K562 (cell line): Measurements from ENCODE around the gene CRYBG1. TPM values are rescaled to one million over a fixed set of nuclear protein-coding genes. Genes with fewer than 3 reads are reported as not detected.

ENCODE experiments used
- ATAC-seq: fragments of 200-7000 bp; cut with Tn5 transposase; 3 replicates; pipeline ENCODE4 v1.9.1; 2020; ENCODE audit warnings: moderate library complexity
- BruUV-seq: library from RNA; stranded (reverse); fragments of 400-500 nt; replicated peaks from 2 replicates; lab custom pipeline; 2021; lab: Mats Ljungman, UMichigan
- CTCF ChIA-PET: fragments of 300-600 bp; formaldehyde crosslinking; extraction: SDS; loops from one replicate; lab custom pipeline; 2021; ENCODE audit warnings: low intra/inter-chr PET ratio; lab: Yijun Ruan, JAX
- POLR2A ChIA-PET: fragments of 300-600, 350-650 bp; sonication (Branson Sonifier 250); formaldehyde crosslinking; extraction: SDS; loops from one replicate; lab custom pipeline; 2021; ENCODE audit warnings: antibody characterized with exemption, inconsistent platforms; lab: Yijun Ruan, JAX
- DNase-seq, 4 experiments: peaks; one replicate each; pipeline versions ENCODE4 v3.0.0 to v3.0.0-alpha.2; 2011 to 2018; ENCODE audit warnings: low spot score in 3 of 4, mixed read lengths in 3 of 4; ENCODE audit errors: extremely low read depth in 1 of 4
- FAIRE-seq: peaks from 2 replicates; lab custom pipeline; 2011; peaks lifted over from hg19 to GRCh38; lab: Jason Lieb, UNC
- H2AFZ ChIP-seq: 2 replicates; pipeline ENCODE4 v1.6.0; 2011; ENCODE audit warnings: low read depth, low read length, control low read depth, inconsistent platforms
- H3K27ac ChIP-seq: fragments of 200-600 bp; 3 replicates; pipeline ENCODE4 v1.8.0; 2011; ENCODE audit warnings: low read depth, mild to moderate bottlenecking, control low read depth, inconsistent platforms, low read length, moderate library complexity, mixed read lengths; ENCODE audit errors: extremely low read depth
- H3K27me3 ChIP-seq, 2 experiments: fragments of 300-600 bp in 1 of 2; 2 replicates in 1 of 2; 3 replicates in 1 of 2; pipeline versions ENCODE4 v1.6.0 to v1.8.0; 2011; ENCODE audit warnings: inconsistent platforms in 2 of 2, low read length in 2 of 2, mild to moderate bottlenecking in 1 of 2, mixed read lengths in 1 of 2, moderate library complexity in 1 of 2; ENCODE audit not compliant: control insufficient read depth in 2 of 2, insufficient read depth in 2 of 2
- H3K36me3 ChIP-seq: fragments of 300-600 bp; 3 replicates; pipeline ENCODE4 v1.8.0; 2011; ENCODE audit warnings: mild to moderate bottlenecking, low read length, inconsistent platforms; ENCODE audit not compliant: control insufficient read depth, insufficient read depth
- H3K4me1 ChIP-seq, 2 experiments: fragments of 200-600 bp in 1 of 2; replicated peaks in 1 of 2; 2 replicates in 1 of 2; 3 replicates in 1 of 2; pipeline versions ENCODE4 v1.5.1 to v1.8.0; 2011; ENCODE audit warnings: inconsistent platforms in 2 of 2, low read length in 2 of 2, mild to moderate bottlenecking in 1 of 2, mixed read lengths in 1 of 2, moderate library complexity in 1 of 2; ENCODE audit not compliant: control insufficient read depth in 2 of 2, insufficient read depth in 2 of 2
- H3K4me2 ChIP-seq: 2 replicates; pipeline ENCODE4 v1.6.1; 2011; ENCODE audit warnings: low read length, control low read depth, inconsistent platforms, mixed read lengths; ENCODE audit not compliant: insufficient read depth
- H3K4me3 ChIP-seq: fragments of 200-600 bp; sonication (generic), shearing (Covaris generic); 2 replicates; pipeline ENCODE4 v1.5.1; 2016; ENCODE audit warnings: control low read depth, inconsistent platforms
- H3K79me2 ChIP-seq: fragments of 200-600 bp; 3 replicates; pipeline ENCODE4 v1.8.0; 2011; ENCODE audit warnings: low read length, inconsistent platforms; ENCODE audit not compliant: control insufficient read depth, insufficient read depth
- H3K9ac ChIP-seq, 2 experiments: 2 replicates each; pipeline versions ENCODE4 v1.6.0 to v1.6.1; 2011; ENCODE audit warnings: low read depth in 2 of 2, low read length in 2 of 2, control low read depth in 1 of 2, inconsistent platforms in 1 of 2, mild to moderate bottlenecking in 1 of 2, mixed read lengths in 1 of 2; ENCODE audit not compliant: insufficient read depth in 1 of 2
- H3K9me1 ChIP-seq: one replicate; pipeline ENCODE4 v1.6.0; 2011; ENCODE audit warnings: inconsistent platforms, mild to moderate bottlenecking, low read length, moderate library complexity; ENCODE audit not compliant: control insufficient read depth, insufficient read depth
- H3K9me3 ChIP-seq: replicated peaks from 2 replicates; pipeline ENCODE4 v1.5.1; 2011; ENCODE audit warnings: low read depth, low read length, inconsistent platforms; ENCODE audit not compliant: control insufficient read depth, insufficient read depth
- H4K20me1 ChIP-seq: replicated peaks from 2 replicates; pipeline ENCODE4 v1.6.1; 2011; ENCODE audit warnings: low read length, inconsistent platforms, mixed read lengths; ENCODE audit not compliant: control insufficient read depth, insufficient read depth
- CAMTA2 ChIP-seq: fragments of 250-450 bp; sonication (Bioruptor Pico); conservative IDR thresholded peaks from 2 replicates; pipeline ENCODE4 v1.5.1; 2022
- CBX1 ChIP-seq: sonication (generic); IDR thresholded peaks from 2 replicates; pipeline ENCODE4 v1.6.1; 2016; ENCODE audit warnings: antibody characterized with exemption, low read depth, mild to moderate bottlenecking
- CTBP1 ChIP-seq: fragments of 450-650 bp; IDR thresholded peaks from 2 replicates; pipeline ENCODE4 v1.6.1; 2016; ENCODE audit warnings: borderline replicate concordance
- ESRRA ChIP-seq: fragments of 450-650 bp; IDR thresholded peaks from 2 replicates; pipeline ENCODE4 v1.6.1; 2014; ENCODE audit warnings: low read depth, mild to moderate bottlenecking, moderate library complexity, borderline replicate concordance
- FOXM1 ChIP-seq, 2 experiments: fragments of 450-650 bp in 1 of 2; sonication (generic) in 1 of 2; formaldehyde crosslinking in 1 of 2; IDR thresholded peaks; 2 replicates each; pipeline versions ENCODE4 v1.6.1 to v1.9.0; 2017 to 2022; ENCODE audit warnings: low read depth in 2 of 2, mild to moderate bottlenecking in 2 of 2, missing genetic modification reagents in 1 of 2, moderate library complexity in 1 of 2
- GTF2E2 ChIP-seq: fragments of 200-800 bp; sonication (Bioruptor generic); IDR thresholded peaks from 2 replicates; pipeline ENCODE4 v1.6.1; 2016; ENCODE audit warnings: missing genetic modification characterization, missing compliant biosample characterization
- HBP1 ChIP-seq: fragments of 450-650 bp; formaldehyde crosslinking; IDR thresholded peaks from 2 replicates; pipeline ENCODE4 v1.4.0; 2022; ENCODE audit warnings: missing genetic modification characterization
- MECOM ChIP-seq: fragments of 250-450 bp; sonication (Bioruptor Pico); IDR thresholded peaks from 2 replicates; pipeline ENCODE4 v1.8.0; 2022; ENCODE audit warnings: inconsistent platforms
- OTX1 ChIP-seq: fragments of 450-650 bp; formaldehyde crosslinking; IDR thresholded peaks from 2 replicates; pipeline ENCODE4 v1.4.0; 2022; ENCODE audit warnings: mild to moderate bottlenecking
- POU5F1 ChIP-seq: fragments of 150-350 bp; IDR thresholded peaks from 2 replicates; pipeline ENCODE4 v1.6.1; 2014; ENCODE audit warnings: borderline replicate concordance, low read length, low read depth, mild to moderate bottlenecking; ENCODE audit not compliant: partially characterized antibody
- SIRT6 ChIP-seq: IDR thresholded peaks from one replicate; pipeline ENCODE4 v1.6.1; 2012; ENCODE audit warnings: low read depth, mild to moderate bottlenecking, control low read depth, inconsistent platforms, low read length, moderate library complexity
- SMC3 ChIP-seq: conservative IDR thresholded peaks from 2 replicates; pipeline ENCODE4 v1.6.1; 2011; ENCODE audit warnings: low read depth, low read length, improper control_type of control experiment; ENCODE audit not compliant: insufficient read depth
- SUPT5H ChIP-seq: fragments of 450-650 bp; IDR thresholded peaks from 2 replicates; pipeline ENCODE4 v1.6.1; 2016
- TCF7L2 ChIP-seq: fragments of 150-350 bp; IDR thresholded peaks from 2 replicates; pipeline ENCODE4 v1.6.1; 2016; ENCODE audit warnings: low read depth, mild to moderate bottlenecking, low read length, moderate library complexity
- ZBTB1 ChIP-seq: sonication (generic); formaldehyde crosslinking; IDR thresholded peaks from 2 replicates; pipeline ENCODE4 v1.8.1; 2023; ENCODE audit warnings: missing genetic modification reagents, low read depth, mild to moderate bottlenecking, borderline replicate concordance
- ZKSCAN1 ChIP-seq: fragments of 150-350 bp; IDR thresholded peaks from 2 replicates; pipeline ENCODE4 v1.6.1; 2016; ENCODE audit warnings: low read depth, low read length
- ZNF764 ChIP-seq: fragments of 250-450 bp; sonication (Bioruptor Pico); IDR thresholded peaks from 2 replicates; pipeline ENCODE4 v1.4.0; 2020; ENCODE audit warnings: low read depth, mild to moderate bottlenecking, moderate library complexity
- WGBS: fragments of 100-300 bp; shearing (Covaris generic); methylation state at CpG from one replicate; pipeline ENCODE4 v1.1.6; 2016; ENCODE audit warnings: low coverage, mixed read lengths; ENCODE audit not compliant: insufficient coverage; ENCODE audit errors: missing lambda C conversion rate; 5-methylcytosine and 5-hydroxymethylcytosine counted together
- in situ Hi-C: fragments of 300-500 bp; cut with MboI; formaldehyde crosslinking; loops from 4 replicates; pipeline ENCODE4 v1.15.0; 2018; ENCODE audit warnings: inconsistent platforms, mixed read lengths
- intact Hi-C: fragments of 100-400 bp; cut with micrococcal nuclease; formaldehyde crosslinking; loops from 2 replicates; pipeline ENCODE4 v1.14.2; 2022
- polyA plus RNA-seq, 8 experiments: library from polyadenylated mRNA; depleted of rRNA in 4 of 8; stranded (reverse) in 5 of 8; unstranded in 3 of 8; fragments of >200 nt; fragmentation: Nextera tagmentation in 2 of 8; fragmentation: Illumina TruSeq in 1 of 8; extraction: Ambion mirVana in 2 of 8; extraction: Trizol in 1 of 8; gene quantifications; 2 replicates each; pipeline versions ENCODE4 v1.2.1 to v1.2.3, GENCODE V29; 2011 to 2014; ENCODE audit warnings: inconsistent platforms in 1 of 8, missing spikeins in 1 of 8
- total RNA-seq, 7 experiments: library from RNA; depleted of rRNA in 6 of 7; stranded (reverse); fragments of >200 nt in 6 of 7; fragmentation: Illumina TruSeq in 2 of 7; extraction: Trizol in 2 of 7; gene quantifications; 2 replicates each; pipeline versions ENCODE4 v1.2.1 to v1.2.3, GENCODE V29; 2011 to 2021; ENCODE audit warnings: low replicate concordance in 1 of 7

CRYBG1 gene
- total and polyA plus RNA-seq, 9 of the 15 experiments (the other 6 are each of a cell fraction or from before 2014, with no cell fraction given): 0.07 to 0.47 (median 0.11) TPM

GRCh38 chr6:106325336-106326178, 35.0 kb upstream of the CRYBG1 start, which contains the start of gene ATG5 (continued):
- no peak; the same call in 1 of the 2 replicates for TF ChIP-seq CBX1
- no peak for TF ChIP-seq MECOM (CRISPR knock-in tag)
- peak; percentile 36; the same call in 1 of the 2 replicates for TF ChIP-seq TCF7L2
- no peak for TF ChIP-seq SIRT6

GRCh38 chr6:106334646-106335448, 25.7 kb upstream of the CRYBG1 start:
- FAIRE-seq: peak; percentile 78
- H3K4me2 ChIP-seq: no peak overlapping the region
- no peaks in the 10 kb centered on the region for H4K20me1 ChIP-seq
- CTCF ChIA-PET: interaction anchor here (0.7 to 1.5 kb wide), 6 partner anchors 25 to 1125 kb away, joined by 3 to 5 read pairs (median 4); no protein-coding TSS in a partner anchor
- no TSS peak for BruUV-seq
- ATAC-seq: peak; percentile 85
- peaks cover 0 to 5% of the 10 kb centered on the region in 2 experiments; a peak in 2 of 5 replicates for H3K27me3 ChIP-seq
- H3K79me2 ChIP-seq: no peaks in the 10 kb centered on the region
- no peaks in the 10 kb centered on the region for H3K9me1 ChIP-seq
- no peak overlapping the region for H3K4me3 ChIP-seq
- POLR2A ChIA-PET: interaction anchor here (0.8 to 1.1 kb wide), 2 partner anchors 9 to 410 kb away, joined by 3 to 4 read pairs; partner anchors contain the start of gene ATG5
- no peaks in the 10 kb centered on the region for H3K9me3 ChIP-seq
- H3K27ac ChIP-seq: no peak overlapping the region
- no peak overlapping the region for H3K9ac ChIP-seq
- DNase-seq: peak; percentile 40 to 69 (median 54)
- no peak overlapping the region for H2AFZ ChIP-seq
- 4% methylated on average over 5 of the region's 5 CpGs for WGBS
- H3K36me3 ChIP-seq: no peaks in the 10 kb centered on the region
- in situ Hi-C loops: loop anchor here (5.0 kb wide), 1 partner anchor 232 kb away; no protein-coding TSS in a partner anchor
- intact Hi-C loops: loop anchor here (5.0 kb wide), 1 partner anchor 662 kb away; no protein-coding TSS in a partner anchor
- no peaks in the 10 kb centered on the region; a peak in 1 of 5 replicates for H3K4me1 ChIP-seq
- TF ChIP-seq POU5F1: no peak
- TF ChIP-seq CTBP1: no peak
- no peak for TF ChIP-seq ZBTB1
- TF ChIP-seq ZNF764 (CRISPR knock-in tag): no peak
- TF ChIP-seq SMC3: 0 out of 2 replicates have a peak, but pooled peaks have one; percentile 47
- no peak for TF ChIP-seq ESRRA
- no peak for TF ChIP-seq CAMTA2 (CRISPR knock-in tag)
- no peak for TF ChIP-seq GTF2E2
- TF ChIP-seq SUPT5H: no peak
- TF ChIP-seq FOXM1 (IDR thresholded peaks at IDR 0.05; ENCODE audit: low read depth): no peak
- TF ChIP-seq FOXM1 (CRISPR knock-in tag; IDR thresholded peaks at IDR 0.05; ENCODE audit: low read depth): no peak
- no peak for TF ChIP-seq HBP1 (CRISPR knock-in tag)
- no peak for TF ChIP-seq OTX1
- TF ChIP-seq ZKSCAN1: no peak
